Measurements from ENCODE around the gene SATB2. TPM values are rescaled to one million over a fixed set of nuclear protein-coding genes. Genes with fewer than 3 reads are reported as not detected.

Gene SATB2
- total RNA-seq, 1 donor from 2014 or later: 4.0 TPM

DNA sequence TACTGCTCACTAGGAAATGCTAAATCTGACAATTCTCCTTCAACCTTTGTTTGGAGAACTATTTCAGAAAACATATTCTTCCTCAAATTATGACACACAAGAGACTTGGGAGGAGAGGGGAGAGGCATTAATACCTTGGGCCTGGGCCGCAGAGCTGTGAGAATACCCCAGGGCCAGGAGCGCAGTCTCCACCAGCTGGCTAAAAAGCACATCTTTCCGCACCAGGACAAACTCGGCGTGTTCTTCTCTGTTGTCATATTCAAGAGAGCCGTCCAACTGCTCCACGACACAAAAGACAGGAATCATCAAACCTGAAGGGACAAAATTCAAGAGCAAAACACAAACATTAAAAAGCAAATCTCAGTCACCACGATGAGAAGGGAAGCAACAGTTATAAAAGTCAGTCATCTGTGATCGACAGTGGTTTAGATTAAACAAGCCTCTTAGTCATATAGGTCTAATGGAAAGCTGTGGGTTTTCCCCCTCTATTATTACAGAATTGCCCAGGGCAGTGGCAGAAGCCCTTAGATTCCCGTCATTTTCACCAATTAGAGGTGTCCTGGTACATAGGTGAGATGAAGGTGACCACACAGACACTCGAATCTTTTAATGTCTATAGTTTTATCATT is 24.4 kb downstream of the SATB2 start:
- TF ChIP-seq, protein P1, sequence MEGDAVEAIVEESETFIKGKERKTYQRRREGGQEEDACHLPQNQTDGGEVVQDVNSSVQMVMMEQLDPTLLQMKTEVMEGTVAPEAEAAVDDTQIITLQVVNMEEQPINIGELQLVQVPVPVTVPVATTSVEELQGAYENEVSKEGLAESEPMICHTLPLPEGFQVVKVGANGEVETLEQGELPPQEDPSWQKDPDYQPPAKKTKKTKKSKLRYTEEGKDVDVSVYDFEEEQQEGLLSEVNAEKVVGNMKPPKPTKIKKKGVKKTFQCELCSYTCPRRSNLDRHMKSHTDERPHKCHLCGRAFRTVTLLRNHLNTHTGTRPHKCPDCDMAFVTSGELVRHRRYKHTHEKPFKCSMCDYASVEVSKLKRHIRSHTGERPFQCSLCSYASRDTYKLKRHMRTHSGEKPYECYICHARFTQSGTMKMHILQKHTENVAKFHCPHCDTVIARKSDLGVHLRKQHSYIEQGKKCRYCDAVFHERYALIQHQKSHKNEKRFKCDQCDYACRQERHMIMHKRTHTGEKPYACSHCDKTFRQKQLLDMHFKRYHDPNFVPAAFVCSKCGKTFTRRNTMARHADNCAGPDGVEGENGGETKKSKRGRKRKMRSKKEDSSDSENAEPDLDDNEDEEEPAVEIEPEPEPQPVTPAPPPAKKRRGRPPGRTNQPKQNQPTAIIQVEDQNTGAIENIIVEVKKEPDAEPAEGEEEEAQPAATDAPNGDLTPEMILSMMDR (IDR thresholded peaks at IDR 0.05; ENCODE audit: unreplicated experiment): no peak
- no peaks in the 10 kb centered on the region for H3K9me3 Mint-ChIP-seq
- H3K27me3 Mint-ChIP-seq (ENCODE audit: low read depth): peaks cover 28% of the 10 kb centered on the region
- peaks cover 4% of the 10 kb centered on the region for H3K4me1 Mint-ChIP-seq
- DNase-seq (ENCODE audit: low spot score in 2 of 2, unreplicated experiment in 2 of 2): no peak
- no peaks in the 10 kb centered on the region for H3K36me3 Mint-ChIP-seq
- H3K27ac Mint-ChIP-seq: no peak overlapping the region
- no peak overlapping the region for H3K4me3 Mint-ChIP-seq

DNA sequence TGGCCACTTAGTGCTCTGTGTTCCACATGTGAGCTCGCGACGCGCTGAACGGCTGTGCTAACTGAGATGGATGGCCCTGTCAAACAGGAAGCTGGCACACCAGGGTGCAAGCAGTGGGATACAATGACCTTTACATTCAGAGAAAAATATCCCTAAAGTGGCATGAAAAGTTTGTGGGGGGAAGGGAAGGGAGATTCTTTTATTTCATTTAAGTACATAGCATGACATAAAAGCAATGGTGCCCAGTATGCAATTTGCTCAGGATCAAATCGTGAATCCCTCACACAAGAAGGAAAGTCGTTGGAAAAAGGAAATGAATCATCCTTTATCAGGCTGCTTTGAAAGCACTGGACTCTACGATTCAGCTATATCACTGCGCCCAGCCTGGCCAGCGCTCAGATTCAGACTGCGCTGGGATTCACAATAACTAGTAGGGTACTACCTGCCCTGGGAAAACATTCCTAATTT is 26.0 kb downstream of the SATB2 start:
- no peak for DNase-seq (ENCODE audit: low spot score in 2 of 2, unreplicated experiment in 2 of 2)
- H3K4me1 Mint-ChIP-seq: peaks cover 4% of the 10 kb centered on the region
- peaks cover 30% of the 10 kb centered on the region for H3K27me3 Mint-ChIP-seq (ENCODE audit: low read depth)
- H3K36me3 Mint-ChIP-seq: no peaks in the 10 kb centered on the region
- no peak overlapping the region for H3K4me3 Mint-ChIP-seq
- no peaks in the 10 kb centered on the region for H3K9me3 Mint-ChIP-seq
- TF ChIP-seq, protein P1 (IDR thresholded peaks at IDR 0.05; ENCODE audit: unreplicated experiment): no peak
- H3K27ac Mint-ChIP-seq: no peak overlapping the region

DNA sequence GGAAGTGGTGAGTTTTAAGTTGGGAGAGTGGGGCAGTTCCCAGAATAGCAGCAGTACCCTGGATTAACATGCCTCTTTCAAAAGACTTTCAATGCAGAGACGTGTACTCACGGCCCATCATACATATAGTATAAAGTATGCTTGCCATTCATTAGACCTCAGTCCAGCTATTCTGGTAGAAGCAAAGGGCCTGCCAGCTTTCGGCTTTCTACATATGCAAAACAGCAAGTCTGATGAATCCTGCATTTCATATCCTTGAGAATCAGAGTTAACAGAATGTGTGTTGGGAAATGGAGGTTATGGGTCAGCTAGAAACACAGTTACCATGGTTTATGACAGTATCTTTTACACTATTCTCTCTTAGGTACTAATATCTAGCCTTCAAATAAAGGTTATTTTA is 27.5 kb downstream of the SATB2 start:
- TF ChIP-seq, protein P1 (IDR thresholded peaks at IDR 0.05; ENCODE audit: unreplicated experiment): no peak
- H3K4me1 Mint-ChIP-seq: peaks cover 4% of the 10 kb centered on the region
- no peaks in the 10 kb centered on the region for H3K36me3 Mint-ChIP-seq
- H3K27ac Mint-ChIP-seq: no peak overlapping the region
- H3K27me3 Mint-ChIP-seq (ENCODE audit: low read depth): peaks cover 33% of the 10 kb centered on the region
- H3K9me3 Mint-ChIP-seq: no peaks in the 10 kb centered on the region
- no peak for DNase-seq (ENCODE audit: low spot score in 2 of 2, unreplicated experiment in 2 of 2)
- H3K4me3 Mint-ChIP-seq: no peak overlapping the region

DNA sequence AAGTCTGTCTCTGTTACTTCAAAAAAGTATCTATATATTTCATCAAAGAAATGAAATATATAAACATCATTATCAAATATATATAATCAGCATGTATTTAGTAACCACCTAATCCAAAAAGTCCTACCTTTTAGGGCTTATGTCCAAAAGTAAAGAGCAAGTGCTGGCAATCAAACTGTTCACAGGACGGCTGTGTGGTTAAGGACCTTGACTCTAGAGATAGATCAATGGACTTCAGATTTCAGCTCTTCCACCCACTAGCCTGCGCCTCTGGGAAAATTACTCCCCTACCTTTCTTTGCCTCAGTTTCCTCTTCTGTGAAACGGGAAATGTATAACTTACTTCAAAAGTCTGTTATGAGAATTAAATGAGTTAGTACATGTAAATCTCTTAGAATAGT is 29.4 kb downstream of the SATB2 start:
- H3K4me1 Mint-ChIP-seq: peaks cover 4% of the 10 kb centered on the region
- H3K36me3 Mint-ChIP-seq: no peaks in the 10 kb centered on the region
- no peak for DNase-seq (ENCODE audit: low spot score in 2 of 2, unreplicated experiment in 2 of 2)
- TF ChIP-seq, protein P1 (IDR thresholded peaks at IDR 0.05; ENCODE audit: unreplicated experiment): no peak
- no peak overlapping the region for H3K4me3 Mint-ChIP-seq
- H3K9me3 Mint-ChIP-seq: no peaks in the 10 kb centered on the region
- peaks cover 41% of the 10 kb centered on the region for H3K27me3 Mint-ChIP-seq (ENCODE audit: low read depth)
- no peak overlapping the region for H3K27ac Mint-ChIP-seq

DNA sequence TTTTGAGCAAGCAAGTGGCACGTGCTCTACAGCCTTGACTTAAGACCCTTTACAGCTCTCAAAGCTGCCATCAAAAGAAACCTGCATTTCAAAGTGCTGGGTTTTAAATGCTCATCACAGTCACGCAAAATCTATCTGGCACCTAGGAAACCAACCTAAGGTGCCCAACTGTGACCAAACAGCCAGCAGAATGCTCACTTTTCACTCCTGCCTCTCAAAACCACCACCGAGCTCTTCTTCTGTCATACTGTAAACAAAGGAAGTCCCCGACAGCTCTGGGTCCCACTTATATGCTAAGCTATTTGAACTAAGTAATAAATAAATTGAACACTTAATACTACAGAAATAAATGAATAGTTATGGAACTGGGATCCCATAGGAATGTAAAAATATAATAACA is 33.6 kb downstream of the SATB2 start:
- no peak overlapping the region for H3K27ac Mint-ChIP-seq
- H3K9me3 Mint-ChIP-seq: no peaks in the 10 kb centered on the region
- H3K27me3 Mint-ChIP-seq (ENCODE audit: low read depth): peaks cover 35% of the 10 kb centered on the region
- no peaks in the 10 kb centered on the region for H3K36me3 Mint-ChIP-seq
- H3K4me1 Mint-ChIP-seq: peaks cover 11% of the 10 kb centered on the region
- TF ChIP-seq, protein P1 (IDR thresholded peaks at IDR 0.05; ENCODE audit: unreplicated experiment): no peak
- no peak for DNase-seq (ENCODE audit: low spot score in 2 of 2, unreplicated experiment in 2 of 2)
- no peak overlapping the region for H3K4me3 Mint-ChIP-seq

All from mesothelial cell of epicardium (in vitro differentiated cells).